Neutrophil (primary cell): ENCODE measurements around the gene KYNU.
A peak's percentile ranks its signal among the peaks of the same experiment; 100 is the strongest.

Experiments used
- H3K27ac ChIP-seq: fragments of 200-600 bp; sonication (generic); 2 replicates; pipeline ENCODE4 v1.5.1; 2016; ENCODE audit warnings: mild to moderate bottlenecking, moderate library complexity
- H3K27me3 ChIP-seq: fragments of 200-600 bp; sonication (generic); 2 replicates; pipeline ENCODE4 v1.6.0; 2016; ENCODE audit warnings: mild to moderate bottlenecking
- H3K36me3 ChIP-seq: fragments of 200-600 bp; sonication (generic); 2 replicates; pipeline ENCODE4 v1.5.1; 2017
- H3K4me1 ChIP-seq, 2 experiments: fragments of 200-600 bp in 1 of 2; sonication (generic) in 1 of 2; 1 replicate in 1 of 2; 2 replicates in 1 of 2; pipeline versions ENCODE4 v1.5.1 to v1.6.1; 2013 to 2016; ENCODE audit warnings: low read depth in 1 of 2, low read length in 1 of 2, mild to moderate bottlenecking in 1 of 2, moderate library complexity in 1 of 2; ENCODE audit not compliant: control insufficient read depth in 1 of 2, insufficient read depth in 1 of 2
- H3K4me3 ChIP-seq, 2 experiments: fragments of 200-600 bp in 1 of 2; sonication (generic) in 1 of 2; 1 replicate in 1 of 2; 2 replicates in 1 of 2; pipeline ENCODE4 v1.5.1; 2013 to 2016; ENCODE audit warnings: low read depth in 1 of 2, low read length in 1 of 2, mild to moderate bottlenecking in 1 of 2, moderate library complexity in 1 of 2
- H3K9me3 ChIP-seq: fragments of 200-600 bp; sonication (generic); 2 replicates; pipeline ENCODE4 v1.5.1; 2016
- CTCF ChIP-seq: fragments of 200-600 bp; sonication (generic); IDR thresholded peaks from 2 replicates; pipeline ENCODE4 v1.5.1; 2016; ENCODE audit warnings: antibody characterized with exemption

Gene KYNU

DNA sequence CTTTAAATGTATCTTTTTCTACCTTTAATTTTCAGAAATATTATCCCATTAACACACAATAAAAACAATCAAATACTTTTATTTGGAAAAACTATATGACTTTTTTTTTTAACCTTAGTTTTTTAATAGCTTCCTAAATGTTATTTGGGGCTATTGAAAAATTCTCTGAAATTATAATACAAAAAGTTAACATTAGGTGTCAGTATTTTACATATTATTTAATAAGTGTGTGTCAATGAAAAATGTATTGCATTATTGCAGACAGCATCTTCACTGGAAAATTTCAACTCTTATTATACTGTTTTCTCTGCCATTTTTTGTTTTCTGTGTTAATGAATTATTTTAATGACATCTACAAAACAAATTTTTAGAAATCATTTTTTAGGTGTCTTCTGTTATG lies 200.6 kb downstream of the KYNU start:
- no peaks in the 10 kb centered on the region for H3K36me3 ChIP-seq
- no peak for TF ChIP-seq CTCF
- no peaks in the 10 kb centered on the region for H3K27me3 ChIP-seq
- no peak overlapping the region for H3K4me3 ChIP-seq
- H3K4me1 ChIP-seq, result peaks cover 17 to 23% of the 10 kb centered on the region in 2 experiments
- H3K27ac ChIP-seq, result no peak overlapping the region
- H3K9me3 ChIP-seq, result no peaks in the 10 kb centered on the region

DNA sequence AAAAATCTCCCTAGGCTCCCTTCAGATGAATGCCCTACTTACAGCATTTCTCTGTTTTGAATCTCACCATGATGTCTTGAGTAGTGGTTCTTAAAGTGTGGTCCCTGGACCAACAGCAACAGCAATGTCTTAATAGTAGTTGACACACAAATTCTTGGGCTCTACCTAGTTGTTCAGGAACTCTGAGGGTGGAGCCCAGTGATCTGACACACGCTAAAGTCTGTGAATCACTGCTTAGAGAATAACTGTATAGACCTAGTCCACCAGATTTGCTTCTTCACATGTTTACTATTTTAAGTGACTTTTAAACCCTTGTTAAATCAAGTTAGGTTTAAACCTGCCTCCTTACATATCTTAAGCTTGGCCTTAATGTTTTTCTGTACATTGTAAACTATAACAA lies 204.2 kb downstream of the KYNU start:
- H3K27ac ChIP-seq, result no peak overlapping the region
- no peaks in the 10 kb centered on the region for H3K27me3 ChIP-seq

DNA sequence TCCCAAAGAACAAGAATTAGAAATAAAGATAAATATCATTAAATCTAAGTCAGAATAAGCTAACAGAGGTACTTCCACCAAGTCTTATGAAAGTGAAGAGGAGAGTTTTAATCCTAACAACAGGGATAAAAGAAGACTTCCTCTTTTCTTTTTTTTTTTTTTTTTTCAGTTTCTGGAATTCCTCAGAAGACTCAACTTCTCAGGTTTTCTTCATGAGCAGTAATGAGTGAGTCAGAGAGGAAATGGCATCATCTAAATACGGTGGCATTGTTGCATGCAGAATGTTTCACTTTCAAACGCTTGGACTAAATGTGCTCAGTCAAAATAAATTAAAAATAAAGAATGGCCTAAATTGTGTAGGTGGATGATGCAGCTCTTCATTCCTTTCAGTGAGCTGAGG lies 206.2 kb downstream of the KYNU start:
- Histone ChIP-seq H3K4me1 (peaks cover 19 to 33% of the 10 kb centered on the region in 2 experiments), H3K27me3 (no peaks in the 10 kb centered on the region), H3K27ac (peak overlapping the region; percentile 77), H3K36me3 (no peaks in the 10 kb centered on the region), H3K9me3 (no peaks in the 10 kb centered on the region), H3K4me3 (peak overlapping the region; percentile 2 to 22)
- TF ChIP-seq CTCF, result no peak

More for the DNA sequence above, 204.2 kb downstream of the KYNU start:
- TF ChIP-seq CTCF, result no peak
- Histone ChIP-seq H3K4me3 (no peak overlapping the region), H3K36me3 (no peaks in the 10 kb centered on the region), H3K9me3 (no peaks in the 10 kb centered on the region), H3K4me1 (peaks cover 19 to 29% of the 10 kb centered on the region in 2 experiments)

GRCh38 chr2:143084462-143084861 lies 207.0 kb downstream of the KYNU start:
- H3K27me3 ChIP-seq, result no peaks in the 10 kb centered on the region
- H3K9me3 ChIP-seq, result no peaks in the 10 kb centered on the region
- peak overlapping the region; percentile 77 for H3K27ac ChIP-seq
- TF ChIP-seq CTCF, result no peak
- H3K4me3 ChIP-seq, result no peak overlapping the region
- H3K4me1 ChIP-seq, result peaks cover 19 to 33% of the 10 kb centered on the region in 2 experiments
- H3K36me3 ChIP-seq, result no peaks in the 10 kb centered on the region

DNA sequence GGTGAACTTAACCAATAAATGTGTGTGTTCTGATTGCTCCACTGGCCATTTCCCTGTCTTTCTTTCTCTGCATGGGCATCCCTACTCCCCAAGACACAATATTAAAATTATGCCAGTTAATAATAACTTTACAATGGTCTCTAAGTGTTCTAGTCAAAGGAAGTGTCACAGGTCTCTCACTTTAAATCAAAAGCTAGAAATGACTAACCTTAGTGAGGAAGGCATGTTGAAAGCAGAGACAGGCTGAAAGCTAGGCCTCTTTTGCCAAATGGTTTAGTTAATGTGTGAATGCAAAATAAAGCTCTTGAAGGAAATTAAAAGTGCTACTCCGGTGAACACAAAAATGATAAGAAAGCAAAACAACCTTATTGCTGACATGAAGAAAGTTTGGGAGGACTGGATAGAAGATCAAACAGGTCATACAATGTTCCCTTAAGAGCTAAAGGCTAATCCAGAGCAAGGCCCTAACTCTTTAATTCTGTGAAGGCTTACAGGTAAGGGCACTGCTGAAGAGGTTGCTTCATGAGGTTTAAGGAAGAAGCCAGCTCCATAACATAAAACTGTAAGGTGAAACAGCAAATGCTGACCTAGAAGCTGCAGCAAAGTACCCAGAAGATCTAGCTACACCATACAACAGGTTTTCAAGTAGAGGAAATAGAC lies 207.8 kb downstream of the KYNU start:
- H3K36me3 ChIP-seq, result no peaks in the 10 kb centered on the region
- no peak for TF ChIP-seq CTCF
- no peak overlapping the region for H3K4me3 ChIP-seq
- peaks cover 19 to 33% of the 10 kb centered on the region in 2 experiments for H3K4me1 ChIP-seq
- H3K27me3 ChIP-seq, result no peaks in the 10 kb centered on the region
- peak overlapping the region; percentile 77 for H3K27ac ChIP-seq
- H3K9me3 ChIP-seq, result no peaks in the 10 kb centered on the region
